GM23338 (cell line): Measurements from ENCODE around the gene KCNMB3. TPM values are rescaled to one million over a fixed set of nuclear protein-coding genes. Genes with fewer than 3 reads are reported as not detected.

Experiments
- ATAC-seq: fragments of 200-7000 bp; cut with Tn5 transposase; 3 replicates; pipeline ENCODE4 v1.9.1; 2020
- DNase-seq: peaks from one replicate; pipeline ENCODE4 v3.0.0-alpha.2; 2015; ENCODE audit warnings: low spot score
- H2AFZ ChIP-seq: fragments of 200-600 bp; sonication (generic); 2 replicates; pipeline ENCODE4 v1.8.0; 2016; ENCODE audit warnings: antibody characterized with exemption, mild to moderate bottlenecking, moderate library complexity
- H3F3A ChIP-seq: fragments of 200-600 bp; sonication (generic); replicated peaks from 2 replicates; pipeline ENCODE4 v1.8.0; 2017; ENCODE audit warnings: antibody characterized with exemption, mixed run types, low read depth
- H3K27ac ChIP-seq: fragments of 200-600 bp; sonication (generic); 2 replicates; pipeline ENCODE4 v1.6.1; 2016; ENCODE audit warnings: low read depth
- H3K27me3 ChIP-seq: fragments of 200-600 bp; sonication (generic); 2 replicates; pipeline ENCODE4 v1.8.0; 2016; ENCODE audit warnings: mild to moderate bottlenecking, mixed run types, moderate library complexity; ENCODE audit not compliant: insufficient read depth
- H3K36me3 ChIP-seq: fragments of 200-600 bp; sonication (generic); 2 replicates; pipeline ENCODE4 v1.8.0; 2016; ENCODE audit warnings: mild to moderate bottlenecking; ENCODE audit not compliant: insufficient read depth
- H3K4me1 ChIP-seq: fragments of 200-600 bp; sonication (generic); 2 replicates; pipeline ENCODE4 v1.8.0; 2016; ENCODE audit warnings: mild to moderate bottlenecking, moderate library complexity; ENCODE audit not compliant: insufficient read depth
- H3K4me2 ChIP-seq: fragments of 200-600 bp; sonication (generic); 2 replicates; pipeline ENCODE4 v1.7.1; 2017; ENCODE audit warnings: mixed run types
- H3K4me3 ChIP-seq: fragments of 200-600 bp; sonication (generic); 2 replicates; pipeline ENCODE4 v1.6.1; 2016; ENCODE audit warnings: mixed run types
- H3K79me2 ChIP-seq: fragments of 200-600 bp; sonication (generic); replicated peaks from 2 replicates; pipeline ENCODE4 v1.8.0; 2017; ENCODE audit warnings: mild to moderate bottlenecking; ENCODE audit not compliant: insufficient read depth
- H3K9me2 ChIP-seq: fragments of 200-600 bp; sonication (generic); 2 replicates; pipeline ENCODE4 v1.8.0; 2017; ENCODE audit not compliant: insufficient read depth
- H4K20me1 ChIP-seq: fragments of 200-600 bp; sonication (generic); replicated peaks from 2 replicates; pipeline ENCODE4 v1.8.0; 2017; ENCODE audit warnings: mild to moderate bottlenecking; ENCODE audit not compliant: insufficient read depth
- H3K27ac Mint-ChIP-seq: 2 replicates; pipeline ENCODE4 v1.8.0; 2020; ENCODE audit warnings: inconsistent platforms, mild to moderate bottlenecking, moderate library complexity, mixed read lengths
- H3K27me3 Mint-ChIP-seq: 3 replicates; pipeline ENCODE4 v1.8.0; 2022; ENCODE audit warnings: low read depth, mild to moderate bottlenecking, moderate library complexity, mixed read lengths, inconsistent platforms; ENCODE audit not compliant: insufficient read depth, poor library complexity
- H3K36me3 Mint-ChIP-seq: 3 replicates; pipeline ENCODE4 v1.8.0; 2021; ENCODE audit warnings: low read depth, mild to moderate bottlenecking, inconsistent platforms, moderate library complexity, mixed read lengths
- H3K4me1 Mint-ChIP-seq: 3 replicates; pipeline ENCODE4 v1.8.0; 2020; ENCODE audit warnings: mild to moderate bottlenecking, inconsistent platforms, mixed read lengths
- H3K4me3 Mint-ChIP-seq: 3 replicates; pipeline ENCODE4 v1.8.0; 2021; ENCODE audit warnings: moderate library complexity, mild to moderate bottlenecking, inconsistent platforms, mixed read lengths
- H3K9me3 Mint-ChIP-seq: 3 replicates; pipeline ENCODE4 v1.8.0; 2020; ENCODE audit warnings: moderate library complexity, mild to moderate bottlenecking, inconsistent platforms, mixed read lengths
- CREB1 ChIP-seq: fragments of 250-450 bp; sonication (Bioruptor Pico); IDR thresholded peaks from 2 replicates; pipeline ENCODE4 v1.5.0; 2020; ENCODE audit warnings: low read depth, mild to moderate bottlenecking, moderate library complexity
- NANOG ChIP-seq: IDR thresholded peaks from 2 replicates; pipeline ENCODE4 v1.6.1; 2016; ENCODE audit warnings: antibody characterized with exemption, borderline replicate concordance
- POLR2AphosphoS5 ChIP-seq: IDR thresholded peaks from 2 replicates; pipeline ENCODE4 v1.6.1; 2016; ENCODE audit warnings: antibody characterized with exemption, low read depth
- STAT1 ChIP-seq: IDR thresholded peaks from one replicate; pipeline ENCODE4 v1.6.1; 2016; ENCODE audit warnings: antibody characterized with exemption; ENCODE audit not compliant: unreplicated experiment
- ZNF114 ChIP-seq: fragments of 250-450 bp; sonication (Bioruptor Pico); IDR thresholded peaks from 2 replicates; pipeline ENCODE4 v1.5.0; 2020; ENCODE audit warnings: mild to moderate bottlenecking, moderate library complexity
- polyA plus RNA-seq: library from polyadenylated mRNA; unstranded; fragments of >200 nt; fragmentation: Nextera tagmentation; extraction: Ambion mirVana; gene quantifications from 2 replicates; pipeline ENCODE4 v1.2.1, GENCODE V29; 2016
- total RNA-seq: library from RNA; depleted of rRNA; stranded (reverse); fragments of >200 nt; shearing (Covaris generic); gene quantifications from 2 replicates; pipeline ENCODE4 v1.2.3, GENCODE V29; 2014
- TF ChIP-seq, protein P1 (sequence below): IDR thresholded peaks from one replicate; pipeline ENCODE4 v1.6.1; 2018; ENCODE audit warnings: antibody characterized with exemption; ENCODE audit not compliant: unreplicated experiment
- TF ChIP-seq, protein P2 (sequence below): fragments of 250-450 bp; sonication (Bioruptor Pico); IDR thresholded peaks from 2 replicates; pipeline ENCODE4 v1.5.0; 2020; ENCODE audit warnings: mild to moderate bottlenecking, moderate library complexity
- TF ChIP-seq, protein P3 (sequence below): IDR thresholded peaks from 2 replicates; pipeline ENCODE4 v1.6.1; 2016; ENCODE audit warnings: antibody characterized with exemption

Gene KCNMB3
- total and polyA plus RNA-seq, 2 experiments from 2014 or later: 1.3 to 3.8 TPM

GRCh38 chr3:179279837-179280236 lies 28.9 kb upstream of the KCNMB3 start:
- Histone ChIP-seq H3K9me2 (no peaks in the 10 kb centered on the region), H3K4me2 (no peak overlapping the region), H3K36me3 (no peaks in the 10 kb centered on the region), H3K79me2 (no peaks in the 10 kb centered on the region), H3K27ac (no peak overlapping the region), H3F3A (no peaks in the 10 kb centered on the region), H2AFZ (peak overlapping the region; percentile 10; the same call in 1 of the 2 replicates), H3K4me3 (no peak overlapping the region), H3K4me1 (peaks cover 5% of the 10 kb centered on the region; the same call in 1 of the 2 replicates), H4K20me1 (no peaks in the 10 kb centered on the region), H3K27me3 (no peaks in the 10 kb centered on the region)
- no peak for TF ChIP-seq STAT1
- TF ChIP-seq, protein P1, sequence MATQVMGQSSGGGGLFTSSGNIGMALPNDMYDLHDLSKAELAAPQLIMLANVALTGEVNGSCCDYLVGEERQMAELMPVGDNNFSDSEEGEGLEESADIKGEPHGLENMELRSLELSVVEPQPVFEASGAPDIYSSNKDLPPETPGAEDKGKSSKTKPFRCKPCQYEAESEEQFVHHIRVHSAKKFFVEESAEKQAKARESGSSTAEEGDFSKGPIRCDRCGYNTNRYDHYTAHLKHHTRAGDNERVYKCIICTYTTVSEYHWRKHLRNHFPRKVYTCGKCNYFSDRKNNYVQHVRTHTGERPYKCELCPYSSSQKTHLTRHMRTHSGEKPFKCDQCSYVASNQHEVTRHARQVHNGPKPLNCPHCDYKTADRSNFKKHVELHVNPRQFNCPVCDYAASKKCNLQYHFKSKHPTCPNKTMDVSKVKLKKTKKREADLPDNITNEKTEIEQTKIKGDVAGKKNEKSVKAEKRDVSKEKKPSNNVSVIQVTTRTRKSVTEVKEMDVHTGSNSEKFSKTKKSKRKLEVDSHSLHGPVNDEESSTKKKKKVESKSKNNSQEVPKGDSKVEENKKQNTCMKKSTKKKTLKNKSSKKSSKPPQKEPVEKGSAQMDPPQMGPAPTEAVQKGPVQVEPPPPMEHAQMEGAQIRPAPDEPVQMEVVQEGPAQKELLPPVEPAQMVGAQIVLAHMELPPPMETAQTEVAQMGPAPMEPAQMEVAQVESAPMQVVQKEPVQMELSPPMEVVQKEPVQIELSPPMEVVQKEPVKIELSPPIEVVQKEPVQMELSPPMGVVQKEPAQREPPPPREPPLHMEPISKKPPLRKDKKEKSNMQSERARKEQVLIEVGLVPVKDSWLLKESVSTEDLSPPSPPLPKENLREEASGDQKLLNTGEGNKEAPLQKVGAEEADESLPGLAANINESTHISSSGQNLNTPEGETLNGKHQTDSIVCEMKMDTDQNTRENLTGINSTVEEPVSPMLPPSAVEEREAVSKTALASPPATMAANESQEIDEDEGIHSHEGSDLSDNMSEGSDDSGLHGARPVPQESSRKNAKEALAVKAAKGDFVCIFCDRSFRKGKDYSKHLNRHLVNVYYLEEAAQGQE: no peak
- Mint-ChIP-seq H3K36me3 (no peaks in the 10 kb centered on the region), H3K27ac (no peak overlapping the region), H3K9me3 (no peaks in the 10 kb centered on the region), H3K4me1 (peaks cover 6% of the 10 kb centered on the region), H3K4me3 (no peak overlapping the region), H3K27me3 (no peaks in the 10 kb centered on the region)
- ATAC-seq: no peak
- no peak for DNase-seq

DNA sequence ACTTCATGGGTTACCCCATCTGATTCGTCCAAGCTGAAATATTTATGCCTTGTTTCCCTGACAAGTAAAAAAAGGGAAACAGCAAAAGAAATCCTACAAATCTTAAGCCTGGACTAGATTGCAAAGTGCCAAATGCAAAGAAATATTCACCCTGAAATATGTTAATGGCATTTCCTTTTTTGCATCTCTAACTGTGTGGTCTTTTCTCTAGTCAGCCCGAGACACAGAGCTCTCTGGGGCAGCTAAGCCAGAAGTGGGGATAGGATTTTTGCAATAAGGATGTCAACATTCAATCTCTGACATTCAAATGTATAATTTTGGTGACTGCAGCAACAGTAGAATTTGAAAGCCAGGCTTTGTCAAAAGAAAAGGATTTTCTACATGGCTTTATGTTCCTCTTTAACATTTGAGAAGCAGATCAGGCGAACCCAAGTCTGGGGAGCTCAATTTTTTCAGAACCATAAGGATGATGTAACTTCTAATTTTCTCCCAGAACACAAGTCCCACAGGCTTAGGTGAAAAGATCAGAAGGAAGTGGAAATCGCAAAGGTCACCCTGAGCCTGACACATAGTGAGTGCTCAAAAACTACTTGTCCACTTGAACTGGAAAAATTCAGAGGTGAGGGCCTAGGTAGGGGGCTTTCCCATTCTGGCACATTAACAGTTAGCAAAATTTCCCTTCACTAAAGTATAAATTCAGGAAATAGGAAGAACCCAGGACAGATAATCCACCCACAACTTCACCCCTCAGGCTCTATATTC lies 28.2 kb upstream of the KCNMB3 start:
- Mint-ChIP-seq H3K4me1 (peaks cover 6% of the 10 kb centered on the region), H3K27ac (peak overlapping the region; percentile 44), H3K27me3 (no peaks in the 10 kb centered on the region), H3K4me3 (no peak overlapping the region), H3K36me3 (no peaks in the 10 kb centered on the region), H3K9me3 (no peaks in the 10 kb centered on the region)
- Histone ChIP-seq H2AFZ (peak overlapping the region; percentile 10; the same call in 1 of the 2 replicates), H3K27me3 (no peaks in the 10 kb centered on the region), H3K4me3 (no peak overlapping the region), H3K79me2 (no peaks in the 10 kb centered on the region), H3K4me2 (peak overlapping the region; percentile 15; the same call in 1 of the 2 replicates), H3K27ac (no peak overlapping the region), H3F3A (no peaks in the 10 kb centered on the region), H3K36me3 (no peaks in the 10 kb centered on the region), H3K9me2 (no peaks in the 10 kb centered on the region), H3K4me1 (peaks cover 5% of the 10 kb centered on the region; the same call in 1 of the 2 replicates), H4K20me1 (no peaks in the 10 kb centered on the region)
- ATAC-seq: no peak
- no peak for DNase-seq
- TF ChIP-seq, protein P2, sequence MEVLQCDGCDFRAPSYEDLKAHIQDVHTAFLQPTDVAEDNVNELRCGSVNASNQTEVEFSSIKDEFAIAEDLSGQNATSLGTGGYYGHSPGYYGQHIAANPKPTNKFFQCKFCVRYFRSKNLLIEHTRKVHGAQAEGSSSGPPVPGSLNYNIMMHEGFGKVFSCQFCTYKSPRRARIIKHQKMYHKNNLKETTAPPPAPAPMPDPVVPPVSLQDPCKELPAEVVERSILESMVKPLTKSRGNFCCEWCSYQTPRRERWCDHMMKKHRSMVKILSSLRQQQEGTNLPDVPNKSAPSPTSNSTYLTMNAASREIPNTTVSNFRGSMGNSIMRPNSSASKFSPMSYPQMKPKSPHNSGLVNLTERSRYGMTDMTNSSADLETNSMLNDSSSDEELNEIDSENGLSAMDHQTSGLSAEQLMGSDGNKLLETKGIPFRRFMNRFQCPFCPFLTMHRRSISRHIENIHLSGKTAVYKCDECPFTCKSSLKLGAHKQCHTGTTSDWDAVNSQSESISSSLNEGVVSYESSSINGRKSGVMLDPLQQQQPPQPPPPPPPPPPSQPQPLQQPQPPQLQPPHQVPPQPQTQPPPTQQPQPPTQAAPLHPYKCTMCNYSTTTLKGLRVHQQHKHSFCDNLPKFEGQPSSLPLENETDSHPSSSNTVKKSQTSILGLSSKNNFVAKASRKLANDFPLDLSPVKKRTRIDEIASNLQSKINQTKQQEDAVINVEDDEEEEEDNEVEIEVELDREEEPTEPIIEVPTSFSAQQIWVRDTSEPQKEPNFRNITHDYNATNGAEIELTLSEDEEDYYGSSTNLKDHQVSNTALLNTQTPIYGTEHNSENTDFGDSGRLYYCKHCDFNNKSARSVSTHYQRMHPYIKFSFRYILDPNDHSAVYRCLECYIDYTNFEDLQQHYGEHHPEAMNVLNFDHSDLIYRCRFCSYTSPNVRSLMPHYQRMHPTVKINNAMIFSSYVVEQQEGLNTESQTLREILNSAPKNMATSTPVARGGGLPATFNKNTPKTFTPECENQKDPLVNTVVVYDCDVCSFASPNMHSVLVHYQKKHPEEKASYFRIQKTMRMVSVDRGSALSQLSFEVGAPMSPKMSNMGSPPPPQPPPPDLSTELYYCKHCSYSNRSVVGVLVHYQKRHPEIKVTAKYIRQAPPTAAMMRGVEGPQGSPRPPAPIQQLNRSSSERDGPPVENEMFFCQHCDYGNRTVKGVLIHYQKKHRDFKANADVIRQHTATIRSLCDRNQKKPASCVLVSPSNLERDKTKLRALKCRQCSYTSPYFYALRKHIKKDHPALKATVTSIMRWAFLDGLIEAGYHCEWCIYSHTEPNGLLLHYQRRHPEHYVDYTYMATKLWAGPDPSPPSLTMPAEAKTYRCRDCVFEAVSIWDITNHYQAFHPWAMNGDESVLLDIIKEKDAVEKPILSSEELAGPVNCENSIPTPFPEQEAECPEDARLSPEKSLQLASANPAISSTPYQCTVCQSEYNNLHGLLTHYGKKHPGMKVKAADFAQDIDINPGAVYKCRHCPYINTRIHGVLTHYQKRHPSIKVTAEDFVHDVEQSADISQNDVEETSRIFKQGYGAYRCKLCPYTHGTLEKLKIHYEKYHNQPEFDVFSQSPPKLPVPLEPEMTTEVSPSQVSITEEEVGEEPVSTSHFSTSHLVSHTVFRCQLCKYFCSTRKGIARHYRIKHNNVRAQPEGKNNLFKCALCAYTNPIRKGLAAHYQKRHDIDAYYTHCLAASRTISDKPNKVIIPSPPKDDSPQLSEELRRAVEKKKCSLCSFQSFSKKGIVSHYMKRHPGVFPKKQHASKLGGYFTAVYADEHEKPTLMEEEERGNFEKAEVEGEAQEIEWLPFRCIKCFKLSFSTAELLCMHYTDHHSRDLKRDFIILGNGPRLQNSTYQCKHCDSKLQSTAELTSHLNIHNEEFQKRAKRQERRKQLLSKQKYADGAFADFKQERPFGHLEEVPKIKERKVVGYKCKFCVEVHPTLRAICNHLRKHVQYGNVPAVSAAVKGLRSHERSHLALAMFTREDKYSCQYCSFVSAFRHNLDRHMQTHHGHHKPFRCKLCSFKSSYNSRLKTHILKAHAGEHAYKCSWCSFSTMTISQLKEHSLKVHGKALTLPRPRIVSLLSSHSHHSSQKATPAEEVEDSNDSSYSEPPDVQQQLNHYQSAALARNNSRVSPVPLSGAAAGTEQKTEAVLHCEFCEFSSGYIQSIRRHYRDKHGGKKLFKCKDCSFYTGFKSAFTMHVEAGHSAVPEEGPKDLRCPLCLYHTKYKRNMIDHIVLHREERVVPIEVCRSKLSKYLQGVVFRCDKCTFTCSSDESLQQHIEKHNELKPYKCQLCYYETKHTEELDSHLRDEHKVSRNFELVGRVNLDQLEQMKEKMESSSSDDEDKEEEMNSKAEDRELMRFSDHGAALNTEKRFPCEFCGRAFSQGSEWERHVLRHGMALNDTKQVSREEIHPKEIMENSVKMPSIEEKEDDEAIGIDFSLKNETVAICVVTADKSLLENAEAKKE (CRISPR knock-in tag): no peak
- TF ChIP-seq CREB1 (no peak), ZNF114 (no peak), POLR2AphosphoS5 (no peak), NANOG (no peak)
- TF ChIP-seq, protein P3, sequence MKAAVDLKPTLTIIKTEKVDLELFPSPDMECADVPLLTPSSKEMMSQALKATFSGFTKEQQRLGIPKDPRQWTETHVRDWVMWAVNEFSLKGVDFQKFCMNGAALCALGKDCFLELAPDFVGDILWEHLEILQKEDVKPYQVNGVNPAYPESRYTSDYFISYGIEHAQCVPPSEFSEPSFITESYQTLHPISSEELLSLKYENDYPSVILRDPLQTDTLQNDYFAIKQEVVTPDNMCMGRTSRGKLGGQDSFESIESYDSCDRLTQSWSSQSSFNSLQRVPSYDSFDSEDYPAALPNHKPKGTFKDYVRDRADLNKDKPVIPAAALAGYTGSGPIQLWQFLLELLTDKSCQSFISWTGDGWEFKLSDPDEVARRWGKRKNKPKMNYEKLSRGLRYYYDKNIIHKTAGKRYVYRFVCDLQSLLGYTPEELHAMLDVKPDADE: no peak
